Transverse colon (tissue), 4 donors: ENCODE data around the gene MS4A12. TPM values are rescaled to one million over a fixed set of nuclear protein-coding genes. Genes with fewer than 3 reads are reported as not detected.
"Not testable (repeated sequence)": the region's sequence is repeated elsewhere in the genome, so short reads cannot be mapped to it uniquely, and the experiment has no call there.

Source experiments
- DNase-seq: peaks from one replicate; pipeline ENCODE4 v3.0.0-alpha.2; 2019
- H3K27ac ChIP-seq, 4 donors: fragments of 200-600 bp; sonication (generic); 2 replicates each; pipeline ENCODE4 v1.5.1; 2016 to 2018; ENCODE audit warnings: inconsistent platforms in 4 of 4
- H3K27me3 ChIP-seq: fragments of 200-600 bp; sonication (generic); 2 replicates; pipeline ENCODE4 v1.5.1; 2017; ENCODE audit warnings: inconsistent platforms
- H3K36me3 ChIP-seq, 4 donors: fragments of 200-600 bp; sonication (generic); 2 replicates each; pipeline ENCODE4 v1.5.1; 2017 to 2019; ENCODE audit warnings: inconsistent platforms in 4 of 4
- H3K4me1 ChIP-seq, 4 donors: fragments of 200-600 bp; sonication (generic); 2 replicates each; pipeline ENCODE4 v1.5.1; 2017 to 2020; ENCODE audit warnings: inconsistent platforms in 4 of 4
- H3K4me3 ChIP-seq, 4 donors: fragments of 200-600 bp; sonication (generic); 1 replicate in 1 of 4; 2 replicates in 3 of 4; pipeline versions ENCODE4 v1.5.1 to v1.6.1; 2017 to 2019; ENCODE audit warnings: inconsistent platforms in 4 of 4
- H3K9me3 ChIP-seq, 2 donors: fragments of 200-600 bp; sonication (generic); 2 replicates each; pipeline ENCODE4 v1.5.1; 2017 to 2019; ENCODE audit warnings: inconsistent platforms in 2 of 2
- EP300 ChIP-seq: sonication (generic); formaldehyde crosslinking; IDR thresholded peaks from one replicate; pipeline ENCODE4 v1.6.1; 2017; ENCODE audit warnings: antibody characterized with exemption, low read depth
- POLR2A ChIP-seq: fragments of 450-650 bp; IDR thresholded peaks from one replicate; pipeline ENCODE4 v1.6.1; 2016; ENCODE audit warnings: antibody characterized with exemption, mild to moderate bottlenecking, moderate library complexity
- POLR2AphosphoS5 ChIP-seq, 3 donors: sonication (generic); formaldehyde crosslinking; IDR thresholded peaks; one replicate each; pipeline ENCODE4 v1.6.1; 2016; ENCODE audit warnings: antibody characterized with exemption in 3 of 3
- WGBS, 2 donors: methylation state at CpG; one replicate each; pipeline ENCODE4 v1.1.5; 2018; ENCODE audit warnings: low coverage in 1 of 2; 5-methylcytosine and 5-hydroxymethylcytosine counted together
- in situ Hi-C, 4 donors: fragments of 200-750 bp; cut with MboI; loops; one replicate each; pipeline versions ENCODE4 v1.15.0 to v1.15.1; 2017; ENCODE audit warnings: low sequenced_read_pairs in 3 of 4, low pct_ligation_motif_present in 1 of 4, low pct_unique_long_range_greater_than_20kb in 1 of 4
- intact Hi-C: fragments of 100-400 bp; cut with DNase I; formaldehyde crosslinking; loops from one replicate; pipeline ENCODE4 v1.15.1; 2023; ENCODE audit warnings: low total_unique reads
- total RNA-seq, 4 donors: library from RNA; depleted of rRNA; stranded (reverse); fragments of >200 nt; gene quantifications; one replicate each; pipeline ENCODE4 v1.1.0, GENCODE V29; 2016
- TF ChIP-seq, protein P1 (sequence below), 5 experiments: fragments of 200-600 bp in 3 of 5; fragments of 450-650 bp in 2 of 5; sonication (generic) in 3 of 5; IDR thresholded peaks; 1 replicate in 2 of 5; 2 replicates in 3 of 5; pipeline ENCODE4 v1.5.1; 2016 to 2017; ENCODE audit warnings: antibody characterized with exemption in 5 of 5, inconsistent platforms in 3 of 5, mild to moderate bottlenecking in 2 of 5, moderate library complexity in 1 of 5

The MS4A12 gene
- total RNA-seq, 4 donors from 2014 or later = 3.8 to 628 (median 426) TPM

GRCh38 chr11:60498853-60499252, 6.3 kb downstream of the MS4A12 start:
- in situ Hi-C loops (no loop called here), intact Hi-C loops (no loop called here)
- H3K9me3 ChIP-seq = no peaks in the 10 kb centered on the region
- H3K27ac ChIP-seq = peak overlapping the region; percentile 51 to 82 (median 80)
- no peaks in the 10 kb centered on the region for H3K36me3 ChIP-seq
- TF ChIP-seq, protein P1, sequence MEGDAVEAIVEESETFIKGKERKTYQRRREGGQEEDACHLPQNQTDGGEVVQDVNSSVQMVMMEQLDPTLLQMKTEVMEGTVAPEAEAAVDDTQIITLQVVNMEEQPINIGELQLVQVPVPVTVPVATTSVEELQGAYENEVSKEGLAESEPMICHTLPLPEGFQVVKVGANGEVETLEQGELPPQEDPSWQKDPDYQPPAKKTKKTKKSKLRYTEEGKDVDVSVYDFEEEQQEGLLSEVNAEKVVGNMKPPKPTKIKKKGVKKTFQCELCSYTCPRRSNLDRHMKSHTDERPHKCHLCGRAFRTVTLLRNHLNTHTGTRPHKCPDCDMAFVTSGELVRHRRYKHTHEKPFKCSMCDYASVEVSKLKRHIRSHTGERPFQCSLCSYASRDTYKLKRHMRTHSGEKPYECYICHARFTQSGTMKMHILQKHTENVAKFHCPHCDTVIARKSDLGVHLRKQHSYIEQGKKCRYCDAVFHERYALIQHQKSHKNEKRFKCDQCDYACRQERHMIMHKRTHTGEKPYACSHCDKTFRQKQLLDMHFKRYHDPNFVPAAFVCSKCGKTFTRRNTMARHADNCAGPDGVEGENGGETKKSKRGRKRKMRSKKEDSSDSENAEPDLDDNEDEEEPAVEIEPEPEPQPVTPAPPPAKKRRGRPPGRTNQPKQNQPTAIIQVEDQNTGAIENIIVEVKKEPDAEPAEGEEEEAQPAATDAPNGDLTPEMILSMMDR (IDR thresholded peaks at IDR 0.05) = no peak
- TF ChIP-seq POLR2AphosphoS5 (IDR thresholded peaks at IDR 0.05) = peak in 1 of 3 donors; percentile 39
- WGBS, 2 donors = 17 to 35% methylated on average over 4 of the region's 4 CpGs
- no peak overlapping the region for H3K4me3 ChIP-seq
- H3K27me3 ChIP-seq = no peaks in the 10 kb centered on the region
- H3K4me1 ChIP-seq = peaks cover 3 to 47% (median 22%) of the 10 kb centered on the region in 4 donors
- peak; percentile 63 for DNase-seq

- Histone ChIP-seq H3K27ac (peak overlapping the region; percentile 4 to 82 (median 80)), H3K27me3 (no peaks in the 10 kb centered on the region), H3K4me3 (no peak overlapping the region), H3K4me1 (peaks cover 3 to 54% (median 25%) of the 10 kb centered on the region in 4 donors), H3K9me3 (no peaks in the 10 kb centered on the region), H3K36me3 (no peaks in the 10 kb centered on the region)
- intact Hi-C loops = no loop called here
- DNase-seq = no peak
- WGBS, 2 donors = 39 to 42% methylated on average over 3 of the region's 3 CpGs
- TF ChIP-seq POLR2A (no peak), POLR2AphosphoS5 (IDR thresholded peaks at IDR 0.05) (peak in 1 of 3 donors; percentile 46)
- TF ChIP-seq, protein P1 (IDR thresholded peaks at IDR 0.05) = peak in 1 of 5 experiments; percentile 30
- in situ Hi-C loops = no loop called here
Measured at GRCh38 chr11:60500276-60500910, 7.8 kb downstream of the MS4A12 start.

GRCh38 chr11:60502221-60502775, 9.7 kb downstream of the MS4A12 start:
- 25 to 34% methylated on average over 3 of the region's 3 CpGs for whole genome bisulfite sequencing, 2 donors
- Histone ChIP-seq H3K36me3 (no peaks in the 10 kb centered on the region), H3K27ac (peak overlapping the region; percentile 77 to 85 (median 82)), H3K4me1 (peaks cover 3 to 54% (median 25%) of the 10 kb centered on the region in 4 donors), H3K9me3 (no peaks in the 10 kb centered on the region), H3K27me3 (no peaks in the 10 kb centered on the region), H3K4me3 (no peak overlapping the region)
- TF ChIP-seq, protein P1 (IDR thresholded peaks at IDR 0.05) = no peak
- TF ChIP-seq EP300 = peak; percentile 7
- peak; percentile 36 for TF ChIP-seq POLR2A
- TF ChIP-seq POLR2AphosphoS5 (IDR thresholded peaks at IDR 0.05) = peak in 2 of 3 donors; percentile 24 to 64
- peak; percentile 54 for DNase-seq
- in situ Hi-C loops = no loop called here
- intact Hi-C loops = no loop called here

GRCh38 chr11:60504219-60504905, 11.8 kb downstream of the MS4A12 start:
- Histone ChIP-seq H3K36me3 (no peaks in the 10 kb centered on the region), H3K27me3 (no peaks in the 10 kb centered on the region), H3K27ac (peak overlapping the region; percentile 4 to 85 (median 82)), H3K9me3 (no peaks in the 10 kb centered on the region), H3K4me3 (no peak overlapping the region), H3K4me1 (peaks cover 3 to 44% (median 20%) of the 10 kb centered on the region in 4 donors)
- intact Hi-C loops = no loop called here
- peak; percentile 31 for DNase-seq
- in situ Hi-C loops = no loop called here
- TF ChIP-seq EP300 (no peak), POLR2AphosphoS5 (IDR thresholded peaks at IDR 0.05) (peak in 2 of 3 donors; percentile 29 to 70)
- 69 to 70% methylated on average over 3 of the region's 3 CpGs for WGBS, 2 donors

DNA sequence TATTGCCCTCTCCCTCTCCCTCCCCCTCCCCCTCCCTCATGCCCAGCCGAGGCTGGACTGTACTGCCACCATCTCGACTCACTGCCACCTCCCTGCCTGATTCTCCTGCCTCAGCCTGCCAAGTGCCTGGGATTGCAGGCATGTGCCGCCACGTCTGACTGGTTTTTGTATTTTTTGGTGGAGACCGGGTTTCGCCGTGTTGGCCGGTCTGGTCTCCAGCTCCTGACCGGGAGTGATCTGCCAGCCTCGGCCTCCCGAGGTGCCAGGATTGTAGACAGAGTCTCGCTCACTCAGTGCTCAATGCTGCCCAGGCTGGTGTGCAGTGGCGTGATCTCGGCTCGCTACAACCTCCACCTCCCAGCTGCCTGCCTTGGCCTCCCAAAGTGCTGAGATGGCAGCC, 17.0 kb downstream of the MS4A12 start:
- H3K36me3 ChIP-seq, intact Hi-C loops, H3K4me3 ChIP-seq, H3K27me3 ChIP-seq, H3K4me1 ChIP-seq, in situ Hi-C loops, DNase-seq, H3K9me3 ChIP-seq, H3K27ac ChIP-seq: not testable (repeated sequence)
- 83% methylated on average over 11 of the region's 15 CpGs; no CpG with 5 or more reads in 1 of the 2 donors for WGBS, 2 donors

GRCh38 chr11:60510209-60510608, 17.6 kb downstream of the MS4A12 start:
- H3K9me3 ChIP-seq, H3K27me3 ChIP-seq, H3K36me3 ChIP-seq, DNase-seq, in situ Hi-C loops, H3K4me3 ChIP-seq, intact Hi-C loops, H3K4me1 ChIP-seq, H3K27ac ChIP-seq: not testable (repeated sequence)
- 93% methylated on average over 15 of the region's 28 CpGs; no CpG with 5 or more reads in 1 of the 2 donors for WGBS, 2 donors
